Epidermal melanocyte (primary cell): ENCODE measurements around the gene TJP2.
A peak's percentile ranks its signal among the peaks of the same experiment; 100 is the strongest.
"Not testable (repeated sequence)": the region's sequence is repeated elsewhere in the genome, so short reads cannot be mapped to it uniquely, and the experiment has no call there.

Experiments
- DNase-seq: peaks from one replicate; pipeline ENCODE4 v3.0.0; 2011; ENCODE audit warnings: low spot score; ENCODE audit not compliant: insufficient read length

The TJP2 gene

GRCh38 chr9:69279733-69280132, 105.7 kb downstream of the TJP2 start:
- no peak for DNase-seq

- DNase-seq, result no peak
Measured at GRCh38 chr9:69283003-69283402, 108.9 kb downstream of the TJP2 start.

- DNase-seq, result no peak
Measured at GRCh38 chr9:69292078-69292477, 118.0 kb downstream of the TJP2 start.

- no peak for DNase-seq
Measured at GRCh38 chr9:69293156-69293555, 119.1 kb downstream of the TJP2 start.

- DNase-seq, result no peak
Measured at GRCh38 chr9:69295872-69296552, 121.9 kb downstream of the TJP2 start.

- DNase-seq, result no peak
Measured at GRCh38 chr9:69297300-69297980, 123.4 kb downstream of the TJP2 start.

- DNase-seq, result no peak
Measured at GRCh38 chr9:69299315-69299714, 125.2 kb downstream of the TJP2 start.

- no peak for DNase-seq
Measured at GRCh38 chr9:69299826-69300225, 125.7 kb downstream of the TJP2 start.

- no peak for DNase-seq
Measured at GRCh38 chr9:69303331-69303730, 129.3 kb downstream of the TJP2 start.

GRCh38 chr9:69306895-69307445, 132.9 kb downstream of the TJP2 start:
- DNase-seq, result not testable (repeated sequence)

- peak; percentile 47 for DNase-seq
Measured at GRCh38 chr9:69307446-69308205, 133.5 kb downstream of the TJP2 start.

GRCh38 chr9:69308206-69308931, 134.3 kb downstream of the TJP2 start:
- no peak for DNase-seq

GRCh38 chr9:69313175-69313574, 139.1 kb downstream of the TJP2 start:
- DNase-seq, result no peak

GRCh38 chr9:69314547-69314946, 140.5 kb downstream of the TJP2 start:
- DNase-seq, result no peak

- no peak for DNase-seq
Measured at GRCh38 chr9:69317081-69317480, 143.0 kb downstream of the TJP2 start.

- DNase-seq, result no peak
Measured at GRCh38 chr9:69317894-69318293, 143.8 kb downstream of the TJP2 start.

- DNase-seq, result no peak
Measured at GRCh38 chr9:69319324-69320025, 145.4 kb downstream of the TJP2 start.

- no peak for DNase-seq
Measured at GRCh38 chr9:69322256-69322655, 148.2 kb downstream of the TJP2 start.

- no peak for DNase-seq
Measured at GRCh38 chr9:69323861-69324260, 149.8 kb downstream of the TJP2 start.
